MV-4-11 (cell line): ENCODE results near the gene GDAP1L1.
"Not testable (repeated sequence)": the region's sequence is repeated elsewhere in the genome, so short reads cannot be mapped to it uniquely, and the experiment has no call there.

Experiments used
- DNase-seq: peaks from one replicate; lab custom pipeline; 2025; lab: John Stamatoyannopoulos, UW

GDAP1L1 gene

DNA sequence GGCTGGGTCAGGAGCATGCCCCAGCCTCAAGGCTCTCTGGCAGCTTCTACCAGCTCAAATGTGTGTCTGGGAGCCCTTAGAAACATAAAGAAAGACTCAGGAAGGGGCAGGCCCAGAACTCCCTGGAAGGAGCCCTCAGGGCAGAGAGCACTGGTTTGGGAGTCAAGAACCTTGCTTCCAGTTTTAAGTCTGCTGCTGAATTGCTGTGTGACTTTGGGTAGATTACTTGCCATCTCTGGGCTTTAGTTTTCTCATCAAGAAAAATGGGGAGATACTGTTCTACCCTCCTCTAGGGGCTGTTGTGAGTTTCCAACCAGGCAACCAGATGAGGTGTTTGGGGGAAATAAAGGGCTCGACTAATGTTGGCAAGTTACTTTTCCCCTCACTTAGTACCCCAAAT, 8.8 kb downstream of the GDAP1L1 start:
- no peak for DNase-seq

DNA sequence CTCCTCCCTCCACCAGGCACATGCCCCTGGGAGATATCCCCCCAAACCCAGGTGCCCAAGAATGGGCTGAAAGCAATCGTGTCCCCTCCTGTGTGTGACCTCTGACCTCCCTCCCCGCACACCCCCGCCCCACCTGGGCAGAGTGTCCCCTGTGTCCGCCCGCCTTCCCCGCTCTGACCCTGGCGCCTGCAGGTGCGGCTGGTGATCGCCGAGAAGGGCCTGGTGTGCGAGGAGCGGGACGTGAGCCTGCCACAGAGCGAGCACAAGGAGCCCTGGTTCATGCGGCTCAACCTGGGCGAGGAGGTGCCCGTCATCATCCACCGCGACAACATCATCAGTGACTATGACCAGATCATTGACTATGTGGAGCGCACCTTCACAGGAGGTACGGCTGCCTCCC, 9.9 kb downstream of the GDAP1L1 start:
- DNase-seq = no peak

GRCh38 chr20:44258226-44258890, 11.2 kb downstream of the GDAP1L1 start:
- no peak for DNase-seq

DNA sequence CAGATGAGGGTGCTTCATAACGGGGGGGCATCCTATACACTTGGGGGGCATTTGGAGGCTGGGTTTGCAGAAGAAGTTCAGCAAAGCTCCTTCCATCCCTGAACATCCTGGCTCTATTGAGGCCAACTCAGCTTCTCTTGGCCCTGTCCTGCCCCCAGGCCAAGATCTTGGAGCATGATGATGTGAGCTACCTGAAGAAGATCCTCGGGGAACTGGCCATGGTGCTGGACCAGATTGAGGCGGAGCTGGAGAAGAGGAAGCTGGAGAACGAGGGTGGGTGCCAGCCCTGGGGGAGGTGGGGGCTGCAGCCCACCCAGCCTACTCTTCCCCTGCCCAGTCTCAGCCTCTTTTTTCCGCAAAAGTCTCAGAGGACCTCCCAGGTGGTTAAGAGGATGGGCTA, 17.2 kb downstream of the GDAP1L1 start:
- DNase-seq = peak; percentile 8

DNA sequence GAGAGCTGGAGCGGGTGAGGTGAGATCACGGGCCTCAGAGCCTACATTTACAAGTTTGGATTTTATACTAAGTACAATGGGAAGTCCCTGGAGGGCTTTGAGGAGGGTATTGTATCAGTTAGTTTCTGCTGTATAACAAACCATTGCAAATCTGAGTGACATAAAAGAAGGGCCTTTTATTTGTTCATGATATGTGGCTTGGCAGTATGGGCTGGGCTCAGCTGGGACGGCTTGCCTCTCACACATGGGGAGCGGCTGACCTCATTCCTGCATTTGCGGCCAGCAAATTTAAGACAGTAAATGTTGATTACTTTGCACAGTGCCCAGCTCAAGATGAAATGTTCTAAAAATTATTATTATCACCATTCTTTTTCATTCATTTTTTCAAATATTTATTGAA, 21.7 kb downstream of the GDAP1L1 start:
- no peak for DNase-seq

GRCh38 chr20:44271915-44272663, 25.0 kb downstream of the GDAP1L1 start:
- no peak for DNase-seq

DNA sequence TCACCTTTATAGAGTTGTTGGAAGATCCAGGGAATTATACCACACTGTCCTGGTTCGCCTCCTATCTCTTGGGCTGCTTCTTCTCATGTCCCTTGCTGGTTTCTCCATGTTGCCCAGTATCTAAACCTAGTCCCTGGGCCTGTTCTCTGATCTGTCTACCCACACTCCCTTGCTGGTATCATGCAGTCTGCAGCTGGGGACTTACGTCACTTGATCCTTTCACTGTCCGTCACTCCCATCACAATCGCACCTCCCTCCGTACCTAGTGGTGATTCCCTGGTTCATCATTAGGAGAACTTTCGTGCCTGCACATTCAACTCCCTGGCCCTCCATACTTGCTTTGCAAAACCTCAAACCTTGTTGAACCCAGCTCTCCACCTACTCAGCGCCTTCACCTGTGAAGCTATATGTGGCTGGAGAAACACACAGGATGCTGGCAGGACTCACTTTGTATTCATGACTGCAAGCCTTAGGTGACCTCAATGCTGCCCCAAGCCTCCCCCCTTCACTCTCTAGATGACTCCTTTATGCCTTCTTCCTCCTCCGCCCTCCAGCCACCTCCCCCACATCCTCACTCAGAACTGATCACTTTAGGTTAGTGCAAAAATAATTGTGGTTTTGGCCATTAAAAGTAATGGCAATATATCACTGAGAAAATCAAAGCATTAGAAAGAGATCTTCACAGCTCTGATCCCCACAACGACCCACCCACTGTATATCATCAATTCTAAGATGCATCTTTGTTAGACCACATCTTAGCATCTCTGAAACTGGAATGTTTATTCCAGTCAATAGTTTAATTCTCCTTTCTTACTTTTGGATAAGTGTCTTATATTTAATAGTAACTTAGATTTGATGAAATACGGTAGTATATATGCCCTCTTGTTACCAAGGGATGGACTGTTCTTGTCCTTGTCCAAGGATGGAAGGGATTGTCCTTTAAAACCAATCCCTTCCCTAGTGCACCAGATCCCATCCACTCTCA, 26.4 kb downstream of the GDAP1L1 start:
- DNase-seq = no peak

- DNase-seq = no peak
Observed at GRCh38 chr20:44274303-44275017, 27.4 kb downstream of the GDAP1L1 start.

- no peak for DNase-seq
Observed at GRCh38 chr20:44279228-44279627, 32.1 kb downstream of the GDAP1L1 start.

GRCh38 chr20:44280387-44280786, 33.3 kb downstream of the GDAP1L1 start:
- no peak for DNase-seq

DNA sequence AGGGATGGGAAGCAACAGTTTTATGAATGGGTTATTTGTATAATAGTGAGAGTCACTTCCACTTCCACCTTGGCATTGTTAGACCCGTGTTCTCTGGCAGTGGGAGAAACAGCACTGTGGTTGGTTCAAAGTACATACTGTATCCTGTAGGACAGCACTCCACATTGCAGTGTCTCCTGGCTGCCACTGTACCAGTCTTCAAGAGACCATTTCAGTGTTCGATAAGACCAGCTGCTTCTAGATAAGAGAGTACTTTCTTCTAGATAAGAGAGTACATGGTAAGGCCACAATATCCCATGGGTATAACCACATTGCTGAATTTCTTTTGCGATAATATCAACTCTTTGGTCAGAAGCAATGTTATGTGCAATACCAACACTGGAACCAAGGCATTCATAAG, 35.1 kb downstream of the GDAP1L1 start:
- DNase-seq = no peak

DNA sequence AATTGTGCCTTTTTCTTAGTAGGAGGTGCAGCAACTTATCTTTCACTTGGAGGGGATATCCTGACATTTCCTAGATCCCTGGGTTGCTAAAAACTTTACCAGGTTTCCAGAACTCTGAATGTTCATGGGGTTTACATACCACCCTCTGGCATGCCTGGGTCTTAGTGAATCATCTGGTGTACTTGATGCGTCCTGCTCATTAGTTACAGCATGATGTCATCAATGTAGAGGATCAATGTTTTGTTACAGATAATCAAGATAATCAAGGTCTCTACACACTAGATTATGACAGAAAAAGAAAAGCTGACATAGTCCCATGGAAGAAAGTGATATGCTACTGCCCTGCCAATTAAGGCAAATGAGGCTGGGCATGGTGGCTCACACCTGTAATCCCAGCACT, 36.9 kb downstream of the GDAP1L1 start:
- no peak for DNase-seq

DNA sequence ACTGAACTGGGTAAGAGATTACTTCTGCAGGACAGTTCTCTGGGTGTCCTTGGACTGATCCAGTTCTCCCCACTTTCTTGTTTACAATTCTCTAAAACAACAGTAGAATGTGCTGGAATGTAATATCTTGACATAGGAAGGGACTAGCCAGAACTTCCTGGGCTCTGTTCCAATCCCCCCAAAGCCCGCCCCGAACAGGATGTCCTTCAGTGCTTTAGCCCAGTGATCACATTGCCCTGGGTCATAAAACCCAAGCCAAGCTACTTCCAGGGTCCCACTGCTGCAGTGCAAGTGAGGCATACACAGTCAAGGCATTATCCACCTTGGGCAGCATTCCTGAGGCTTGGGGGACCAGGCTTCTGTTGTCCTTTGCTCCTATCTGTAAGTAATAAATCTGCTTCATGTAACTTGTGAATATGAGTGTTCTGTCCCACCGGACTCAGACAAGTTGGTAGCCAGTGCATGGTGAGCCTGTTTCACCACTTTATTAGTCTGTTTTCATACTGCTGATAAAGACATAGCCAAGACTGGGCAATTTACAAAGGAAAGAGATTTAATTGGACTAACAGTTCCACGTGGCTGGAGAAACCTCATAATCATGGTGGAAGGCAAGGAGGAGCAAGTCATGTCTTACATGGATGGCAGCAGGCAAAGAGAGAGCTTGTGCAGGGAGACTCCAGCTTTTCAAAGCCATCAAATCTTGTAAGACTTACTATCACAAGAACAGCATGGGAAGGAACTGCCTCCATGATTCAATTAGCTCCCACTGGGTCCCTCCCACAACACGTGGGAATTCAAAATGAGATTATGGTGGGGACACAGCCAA, 40.4 kb downstream of the GDAP1L1 start:
- DNase-seq = no peak

GRCh38 chr20:44288252-44288651, 41.1 kb downstream of the GDAP1L1 start:
- no peak for DNase-seq

GRCh38 chr20:44291754-44292153, 44.6 kb downstream of the GDAP1L1 start:
- no peak for DNase-seq

- no peak for DNase-seq
Observed at GRCh38 chr20:44296011-44296410, 48.9 kb downstream of the GDAP1L1 start.

DNA sequence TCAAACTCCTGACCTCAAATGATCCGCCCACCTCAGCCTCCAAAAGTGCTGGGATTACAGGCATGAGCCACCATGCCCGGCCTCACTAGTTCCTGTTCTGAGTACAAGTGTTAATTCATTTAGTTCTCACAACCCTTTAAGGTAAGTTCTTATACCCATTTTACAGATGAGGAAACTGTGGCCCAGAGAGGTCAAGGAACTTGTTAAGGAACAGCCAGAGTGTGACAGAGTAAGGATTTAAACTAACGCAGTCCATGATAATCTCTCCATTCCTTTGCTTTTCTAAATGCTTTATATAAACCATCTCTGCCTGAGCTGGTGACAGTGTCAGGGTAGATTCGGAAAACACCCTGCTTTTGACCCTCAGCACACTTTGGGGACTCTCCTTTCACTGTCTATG, 50.6 kb downstream of the GDAP1L1 start:
- DNase-seq = no peak

GRCh38 chr20:44299011-44299535, 52.0 kb downstream of the GDAP1L1 start:
- not testable (repeated sequence) for DNase-seq

GRCh38 chr20:44301285-44301684, 54.2 kb downstream of the GDAP1L1 start:
- DNase-seq = no peak

DNA sequence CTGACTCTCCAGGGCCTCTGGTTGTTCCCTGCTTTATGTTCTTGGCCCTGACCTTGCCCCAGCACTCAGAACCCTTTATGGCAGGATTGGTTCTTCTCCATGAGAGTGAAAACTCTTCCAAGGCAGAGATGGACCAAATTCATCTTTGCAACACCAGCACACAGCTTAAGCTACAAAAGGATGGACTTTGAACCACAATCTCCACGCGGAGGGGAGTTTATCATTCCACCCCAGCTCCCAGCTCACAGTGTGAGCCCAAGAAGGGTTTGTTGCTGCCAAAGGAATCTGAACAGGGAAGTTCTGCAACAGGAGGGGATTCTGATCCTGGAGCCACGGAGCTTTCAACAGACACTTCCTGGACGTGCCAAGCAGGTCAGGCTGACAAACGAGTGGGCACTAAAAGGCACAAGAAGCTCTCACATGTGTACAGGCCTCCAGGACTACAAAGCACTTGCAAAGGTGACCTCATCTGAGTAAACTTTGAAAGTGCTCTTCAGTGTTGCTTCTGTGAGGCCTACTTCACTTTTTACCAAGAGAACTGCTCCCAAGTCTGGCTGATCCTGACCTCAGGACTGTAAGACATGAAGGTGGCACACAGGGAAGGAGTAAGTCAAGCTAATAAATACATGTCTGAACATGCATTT, 55.0 kb downstream of the GDAP1L1 start:
- DNase-seq = no peak
